ENCODE measurements around the gene PLEKHG4.

The PLEKHG4 gene

GRCh38 chr16:67248401-67249177 is 30.7 kb upstream of the PLEKHG4 start, which contains the start of gene SLC9A5:
Gene SLC9A5 (plus strand): TSS chr16:67248979. CDS start chr16:67249015, 36 bp downstream.
- Histone ChIP-seq H3K9me3 (ENCODE audit: insufficient read depth, low read length) (no peaks in the 10 kb centered on the region), H3K79me2 (ENCODE audit: insufficient read depth, low read length) (no peaks in the 10 kb centered on the region), H3K4me2 (ENCODE audit: low read depth, low read length, poor library complexity, severe bottlenecking) (peak within 1 kb of the TSS; percentile 77), H4K20me1 (ENCODE audit: low read depth, low read length) (no peaks in the 10 kb centered on the region), H3K4me3 (ENCODE audit: insufficient read depth, low read length, poor library complexity, severe bottlenecking) (peak within 1 kb of the TSS; percentile 50), H3K9ac (ENCODE audit: low read length) (peak within 1 kb of the TSS; percentile 62), H2AFZ (ENCODE audit: low read depth, low read length, severe bottlenecking) (peak within 1 kb of the TSS; percentile 65), H3K27me3 (ENCODE audit: low read length) (no peaks in the 10 kb centered on the region), H3F3A (ENCODE audit: insufficient read depth) (no peaks in the 10 kb centered on the region), H3K27ac (ENCODE audit: low read depth, low read length) (no peak within 1 kb of the TSS), H3K36me3 (ENCODE audit: low read length) (no peaks in the 10 kb centered on the region), H3K9me2 (replicated peaks; ENCODE audit: insufficient read depth, low read length) (no peaks in the 10 kb centered on the region)
- TF ChIP-seq EZH2phosphoT487 (conservative IDR thresholded peaks at IDR 0.05; ENCODE audit: low read length) (no peak), CTCF (IDR thresholded peaks at IDR 0.05; ENCODE audit: insufficient read depth, low read length, poor library complexity, severe bottlenecking) (no peak)

- H3K4me3 ChIP-seq (ENCODE audit: insufficient read depth, low read length, poor library complexity, severe bottlenecking) = no peak overlapping the region
- no peaks in the 10 kb centered on the region for H4K20me1 ChIP-seq (ENCODE audit: low read depth, low read length)
- no peaks in the 10 kb centered on the region for H3K9me2 ChIP-seq (replicated peaks; ENCODE audit: insufficient read depth, low read length)
- no peaks in the 10 kb centered on the region for H3K9me3 ChIP-seq (ENCODE audit: insufficient read depth, low read length)
- H2AFZ ChIP-seq (ENCODE audit: low read depth, low read length, severe bottlenecking) = no peak overlapping the region
- H3F3A ChIP-seq (ENCODE audit: insufficient read depth) = no peaks in the 10 kb centered on the region
- peak overlapping the region; percentile 77 for H3K4me2 ChIP-seq (ENCODE audit: low read depth, low read length, poor library complexity, severe bottlenecking)
- H3K36me3 ChIP-seq (ENCODE audit: low read length) = no peaks in the 10 kb centered on the region
- no peak overlapping the region for H3K27ac ChIP-seq (ENCODE audit: low read depth, low read length)
- no peak overlapping the region for H3K9ac ChIP-seq (ENCODE audit: low read length)
- H3K79me2 ChIP-seq (ENCODE audit: insufficient read depth, low read length) = no peaks in the 10 kb centered on the region
- H3K27me3 ChIP-seq (ENCODE audit: low read length) = no peaks in the 10 kb centered on the region
- TF ChIP-seq CTCF (IDR thresholded peaks at IDR 0.05; ENCODE audit: insufficient read depth, low read length, poor library complexity, severe bottlenecking) (no peak), EZH2phosphoT487 (conservative IDR thresholded peaks at IDR 0.05; ENCODE audit: low read length) (no peak)
Observed at GRCh38 chr16:67249178-67250044, 29.9 kb upstream of the PLEKHG4 start.

GRCh38 chr16:67250045-67250327 is 29.3 kb upstream of the PLEKHG4 start:
- Histone ChIP-seq H3K4me3 (ENCODE audit: insufficient read depth, low read length, poor library complexity, severe bottlenecking) (no peak overlapping the region), H3K27me3 (ENCODE audit: low read length) (no peaks in the 10 kb centered on the region), H3K9me3 (ENCODE audit: insufficient read depth, low read length) (no peaks in the 10 kb centered on the region), H3K36me3 (ENCODE audit: low read length) (no peaks in the 10 kb centered on the region), H3K9me2 (replicated peaks; ENCODE audit: insufficient read depth, low read length) (no peaks in the 10 kb centered on the region), H3K27ac (ENCODE audit: low read depth, low read length) (no peak overlapping the region), H3K4me2 (ENCODE audit: low read depth, low read length, poor library complexity, severe bottlenecking) (no peak overlapping the region), H3F3A (ENCODE audit: insufficient read depth) (no peaks in the 10 kb centered on the region), H4K20me1 (ENCODE audit: low read depth, low read length) (no peaks in the 10 kb centered on the region), H3K79me2 (ENCODE audit: insufficient read depth, low read length) (no peaks in the 10 kb centered on the region), H3K9ac (ENCODE audit: low read length) (no peak overlapping the region), H2AFZ (ENCODE audit: low read depth, low read length, severe bottlenecking) (no peak overlapping the region)
- no peak for TF ChIP-seq EZH2phosphoT487 (conservative IDR thresholded peaks at IDR 0.05; ENCODE audit: low read length)
- TF ChIP-seq CTCF (IDR thresholded peaks at IDR 0.05; ENCODE audit: insufficient read depth, low read length, poor library complexity, severe bottlenecking) = no peak
